A549 (cell line): ENCODE data around the gene ALG2. TPM values are rescaled to one million over a fixed set of nuclear protein-coding genes. Genes with fewer than 3 reads are reported as not detected.

ENCODE experiments used
- ATAC-seq, 2 experiments: fragments of 200-7000 bp in 1 of 2; fragments of >200 bp in 1 of 2; cut with Nextera tagmentation in 1 of 2; cut with Tn5 transposase in 1 of 2; 3 replicates each; pipeline versions ENCODE4 v1.8.0 to v1.9.1; 2018 to 2020; ENCODE audit warnings: mild to moderate bottlenecking in 1 of 2, moderate library complexity in 1 of 2
- CTCF ChIA-PET: fragments of 300-600 bp; sonication (Branson Sonifier 250); formaldehyde crosslinking; extraction: SDS; loops from one replicate; lab custom pipeline; 2021; ENCODE audit warnings: antibody characterized with exemption, inconsistent platforms; lab: Yijun Ruan, JAX
- POLR2A ChIA-PET: fragments of 350-600 bp; formaldehyde crosslinking; extraction: SDS; loops from one replicate; lab custom pipeline; 2021; ENCODE audit warnings: antibody characterized with exemption, inconsistent platforms; lab: Yijun Ruan, JAX
- DNase-seq, 2 experiments: peaks; one replicate each; pipeline versions ENCODE4 v3.0.0 to v3.0.0-alpha.2; 2011 to 2016; ENCODE audit warnings: low read depth in 1 of 2, low spot score in 1 of 2
- FAIRE-seq: peaks from 2 replicates; lab custom pipeline; 2011; peaks lifted over from hg19 to GRCh38; lab: Jason Lieb, UNC
- H3K27ac ChIP-seq, 2 experiments: fragments of >200 bp; sonication (Bioruptor Twin); formaldehyde crosslinking; 3 replicates each; pipeline ENCODE4 v1.5.1; 2016 to 2017
- H3K4me1 ChIP-seq: fragments of >200 bp; sonication (Bioruptor Twin); formaldehyde crosslinking; 3 replicates; pipeline ENCODE4 v1.6.1; 2016
- H3K4me2 ChIP-seq: fragments of >200 bp; sonication (Bioruptor Twin); formaldehyde crosslinking; 3 replicates; pipeline ENCODE4 v1.6.1; 2016
- H3K4me3 ChIP-seq: fragments of >200 bp; sonication (Bioruptor Twin); formaldehyde crosslinking; 3 replicates; pipeline ENCODE4 v1.5.1; 2016
- H3K9me3 ChIP-seq: fragments of >200 bp; sonication (Bioruptor Twin); formaldehyde crosslinking; 3 replicates; pipeline ENCODE4 v1.6.1; 2016
- BHLHE40 ChIP-seq: IDR thresholded peaks from 2 replicates; pipeline ENCODE4 v1.6.1; 2012; ENCODE audit warnings: low read depth, low read length, inconsistent platforms
- CBX2 ChIP-seq: fragments of 200-600 bp; sonication (generic); IDR thresholded peaks from 2 replicates; pipeline ENCODE4 v1.6.1; 2016; ENCODE audit warnings: low read depth, mild to moderate bottlenecking, borderline replicate concordance
- EHF ChIP-seq: fragments of 250-450 bp; sonication (Bioruptor Pico); IDR thresholded peaks from 2 replicates; pipeline ENCODE4 v1.5.0; 2020; ENCODE audit warnings: mild to moderate bottlenecking
- EHMT2 ChIP-seq: fragments of 200-600 bp; sonication (generic); IDR thresholded peaks from 2 replicates; pipeline ENCODE4 v1.6.1; 2016; ENCODE audit warnings: antibody characterized with exemption, low read depth, mild to moderate bottlenecking, moderate library complexity
- ESRRA ChIP-seq: fragments of 150-350 bp; IDR thresholded peaks from 2 replicates; pipeline ENCODE4 v1.6.1; 2014; ENCODE audit warnings: mild to moderate bottlenecking, low read length, borderline replicate concordance
- FOSL2 ChIP-seq, 2 experiments: fragments of 450-650 bp in 1 of 2; fragments of >200 bp in 1 of 2; sonication (Bioruptor Twin) in 1 of 2; formaldehyde crosslinking; IDR thresholded peaks; 2 replicates each; pipeline versions ENCODE4 v1.5.0 to v1.6.1; 2016 to 2020; ENCODE audit warnings: mild to moderate bottlenecking in 1 of 2, moderate library complexity in 1 of 2
- FOXS1 ChIP-seq: fragments of 250-450 bp; sonication (Bioruptor Pico); IDR thresholded peaks from 2 replicates; pipeline ENCODE4 v1.5.0; 2020; ENCODE audit warnings: mild to moderate bottlenecking, moderate library complexity
- HEYL ChIP-seq: fragments of 250-450 bp; sonication (Bioruptor Pico); IDR thresholded peaks from 2 replicates; pipeline ENCODE4 v1.8.0; 2021; ENCODE audit warnings: mild to moderate bottlenecking, moderate library complexity
- KDM1A ChIP-seq: fragments of 200-600 bp; sonication (generic); IDR thresholded peaks from 2 replicates; pipeline ENCODE4 v1.6.1; 2016; ENCODE audit warnings: low read depth, mild to moderate bottlenecking
- MYC ChIP-seq: IDR thresholded peaks from 2 replicates; pipeline ENCODE4 v1.6.1; 2012; ENCODE audit warnings: mild to moderate bottlenecking, inconsistent platforms, low read length, improper control_type of control experiment, borderline replicate concordance
- RAD21 ChIP-seq, 2 experiments: fragments of >200 bp in 1 of 2; sonication (Bioruptor Twin) in 1 of 2; formaldehyde crosslinking in 1 of 2; IDR thresholded peaks in 1 of 2; conservative IDR thresholded peaks in 1 of 2; 2 replicates in 1 of 2; 3 replicates in 1 of 2; pipeline ENCODE4 v1.6.1; 2012 to 2018; ENCODE audit warnings: inconsistent platforms in 1 of 2
- RARB ChIP-seq: fragments of 250-450 bp; sonication (Bioruptor Pico); IDR thresholded peaks from 2 replicates; pipeline ENCODE4 v1.8.0; 2021; ENCODE audit warnings: mild to moderate bottlenecking, moderate library complexity
- RCOR1 ChIP-seq: fragments of 150-350 bp; IDR thresholded peaks from 2 replicates; pipeline ENCODE4 v1.6.1; 2014; ENCODE audit warnings: antibody characterized with exemption, low read length, low read depth
- SMC3 ChIP-seq: fragments of >200 bp; sonication (Bioruptor Twin); formaldehyde crosslinking; IDR thresholded peaks from 3 replicates; pipeline ENCODE4 v1.6.1; 2018; ENCODE audit warnings: inconsistent platforms
- TFCP2L1 ChIP-seq: fragments of 250-450 bp; sonication (Bioruptor Pico); IDR thresholded peaks from 2 replicates; pipeline ENCODE4 v1.5.0; 2021; ENCODE audit warnings: mild to moderate bottlenecking
- ZFP36 ChIP-seq: fragments of 450-650 bp; IDR thresholded peaks from 2 replicates; pipeline ENCODE4 v1.6.1; 2014; ENCODE audit warnings: borderline replicate concordance; ENCODE audit not compliant: partially characterized antibody
- ZNF302 ChIP-seq: fragments of 250-450 bp; sonication (Bioruptor Pico); IDR thresholded peaks from 2 replicates; pipeline ENCODE4 v1.9.0; 2021; ENCODE audit warnings: inconsistent platforms, mild to moderate bottlenecking, moderate library complexity
- WGBS: methylation state at CpG from one replicate; pipeline ENCODE4 v1.1.6; 2017; ENCODE audit errors: missing lambda C conversion rate; 5-methylcytosine and 5-hydroxymethylcytosine counted together
- polyA plus RNA-seq, 4 experiments: library from polyadenylated mRNA; depleted of rRNA in 3 of 4; stranded (reverse); fragments of >200 nt; fragmentation: RNase III in 1 of 4; extraction: RNeasy Plus Mini Kit Qiagen cat#74134 plus additional on column Dnase treatment in 1 of 4; gene quantifications; 2 replicates in 3 of 4; 3 replicates in 1 of 4; pipeline ENCODE4 v1.2.3, GENCODE V29; 2011 to 2017
- TF ChIP-seq, protein P1 (sequence below): IDR thresholded peaks from 2 replicates; pipeline ENCODE4 v1.6.1; 2012
- TF ChIP-seq, protein P2 (sequence below): IDR thresholded peaks from 2 replicates; pipeline ENCODE4 v1.6.1; 2012; ENCODE audit warnings: low read depth, borderline replicate concordance
- TF ChIP-seq, protein P3 (sequence below): fragments of 250-450 bp; sonication (Bioruptor Pico); IDR thresholded peaks from 2 replicates; pipeline ENCODE4 v1.5.0; 2020; ENCODE audit warnings: low read depth, mild to moderate bottlenecking, moderate library complexity
- TF ChIP-seq, protein P4 (sequence below): IDR thresholded peaks from 2 replicates; pipeline ENCODE4 v1.6.1; 2012
- TF ChIP-seq, protein P5 (sequence below): fragments of 200-600 bp; sonication (generic); IDR thresholded peaks from 2 replicates; pipeline ENCODE4 v1.6.1; 2016; ENCODE audit warnings: antibody characterized with exemption, mild to moderate bottlenecking, moderate library complexity
- TF ChIP-seq, protein P6 (sequence below): fragments of 150-350 bp; IDR thresholded peaks from 2 replicates; pipeline ENCODE4 v1.6.1; 2014; ENCODE audit warnings: low read depth, mild to moderate bottlenecking, low read length

ALG2 gene
- polyA plus RNA-seq, 2 of the 4 experiments (the other 2 are of a cell fraction), result 26.6 to 76.3 TPM

DNA sequence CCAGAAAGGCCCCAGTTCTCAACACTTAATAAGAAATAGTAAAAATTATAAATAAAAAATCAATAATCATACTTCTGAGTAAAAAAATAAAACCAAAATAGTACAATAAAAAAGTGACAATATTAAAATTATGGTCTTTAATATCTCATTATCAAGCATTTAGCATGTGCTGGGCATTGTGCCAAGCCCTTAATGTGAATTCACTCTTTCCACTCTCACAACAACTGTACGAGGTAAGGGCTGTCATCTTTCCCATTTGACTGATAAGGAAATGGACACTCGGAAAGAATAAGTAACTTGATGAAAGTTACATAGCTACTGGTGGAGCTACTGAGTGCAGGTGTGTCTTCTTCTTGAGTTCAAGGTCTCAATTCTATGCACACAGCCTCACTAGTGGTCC lies 43.9 kb upstream of the ALG2 start:
- H3K4me2 ChIP-seq, result no peak overlapping the region
- H3K27ac ChIP-seq, result no peak overlapping the region
- POLR2A ChIA-PET, result no interaction called here
- TF ChIP-seq SMC3, result no peak
- TF ChIP-seq, protein P1, sequence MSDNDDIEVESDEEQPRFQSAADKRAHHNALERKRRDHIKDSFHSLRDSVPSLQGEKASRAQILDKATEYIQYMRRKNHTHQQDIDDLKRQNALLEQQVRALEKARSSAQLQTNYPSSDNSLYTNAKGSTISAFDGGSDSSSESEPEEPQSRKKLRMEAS, result no peak
- TF ChIP-seq FOSL2 (IDR thresholded peaks at IDR 0.05), result no peak
- no peak for TF ChIP-seq FOSL2 (CRISPR knock-in tag; IDR thresholded peaks at IDR 0.05)
- TF ChIP-seq CBX2, result no peak
- TF ChIP-seq RARB (CRISPR knock-in tag), result no peak
- TF ChIP-seq, protein P2, sequence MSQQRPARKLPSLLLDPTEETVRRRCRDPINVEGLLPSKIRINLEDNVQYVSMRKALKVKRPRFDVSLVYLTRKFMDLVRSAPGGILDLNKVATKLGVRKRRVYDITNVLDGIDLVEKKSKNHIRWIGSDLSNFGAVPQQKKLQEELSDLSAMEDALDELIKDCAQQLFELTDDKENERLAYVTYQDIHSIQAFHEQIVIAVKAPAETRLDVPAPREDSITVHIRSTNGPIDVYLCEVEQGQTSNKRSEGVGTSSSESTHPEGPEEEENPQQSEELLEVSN, result no peak
- no peak for TF ChIP-seq ZNF302 (CRISPR knock-in tag)
- TF ChIP-seq BHLHE40, result no peak
- no peak for TF ChIP-seq FOXS1 (CRISPR knock-in tag)
- TF ChIP-seq HEYL (CRISPR knock-in tag), result no peak
- TF ChIP-seq ZFP36, result no peak
- TF ChIP-seq MYC, result no peak
- TF ChIP-seq EHMT2, result no peak
- TF ChIP-seq KDM1A, result no peak
- no peak for TF ChIP-seq RCOR1
- TF ChIP-seq, all 56 proteins: peak for 0
- Histone ChIP-seq H3K4me1 (no peaks in the 10 kb centered on the region), H3K4me3 (no peak overlapping the region), H3K9me3 (no peaks in the 10 kb centered on the region)
- CTCF ChIA-PET, result interaction anchor here (0.9 to 1.9 kb wide), 6 partner anchors 8 to 269 kb away, joined by 3 to 4 read pairs (median 4); no protein-coding TSS in a partner anchor
- 69% methylated on average over 2 of the region's 2 CpGs for WGBS
- FAIRE-seq, result no peak
- DNase-seq, result no peak
- ATAC-seq, result no peak

DNA sequence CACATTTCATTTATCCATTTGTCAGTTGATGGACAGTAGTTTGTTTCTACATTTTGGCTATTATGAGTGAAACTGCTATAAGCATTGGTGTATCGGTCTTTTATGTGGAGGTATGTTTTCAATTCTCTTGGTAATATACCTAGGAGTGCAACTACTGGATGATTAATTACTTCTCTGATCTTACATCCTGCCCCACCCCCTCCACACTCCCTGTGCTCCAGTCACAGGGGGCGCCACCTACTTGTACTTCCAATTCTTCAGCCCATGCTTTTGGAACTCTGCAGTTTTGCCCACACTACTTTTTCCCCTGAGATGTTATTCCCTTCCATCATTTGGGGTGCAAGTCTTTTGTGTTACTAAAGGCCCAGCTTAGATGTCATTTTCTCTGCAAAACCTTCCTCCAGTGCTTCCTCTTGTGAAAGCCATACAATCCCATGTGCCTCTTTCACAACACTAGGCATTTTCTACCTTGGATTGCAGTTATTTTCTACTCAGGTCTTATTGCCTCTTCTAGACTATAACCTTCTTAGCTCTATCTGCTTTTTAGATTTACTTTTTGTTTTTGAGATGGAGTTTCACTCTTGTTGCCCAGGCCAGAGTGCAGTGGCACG lies 42.4 kb upstream of the ALG2 start:
- FAIRE-seq (no peak), DNase-seq (peak in 1 of 2 experiments; percentile 23), ATAC-seq (peak in 1 of 2 experiments; percentile 39; a peak in 1 of 6 replicates)
- H3K4me1 ChIP-seq, result no peaks in the 10 kb centered on the region
- ChIA-PET CTCF (interaction anchor here (1.4 to 1.9 kb wide), 2 partner anchors 8 to 81 kb away, joined by 3 to 4 read pairs; no protein-coding TSS in a partner anchor), POLR2A (no interaction called here)
- 76% methylated on average over 3 of the region's 3 CpGs for WGBS
- no peak overlapping the region for H3K4me3 ChIP-seq
- no peak overlapping the region for H3K27ac ChIP-seq
- TF ChIP-seq EHF (CRISPR knock-in tag), result no peak
- no peak for TF ChIP-seq ZNF302 (CRISPR knock-in tag)
- no peak for TF ChIP-seq HEYL (CRISPR knock-in tag)
- TF ChIP-seq, protein P3, sequence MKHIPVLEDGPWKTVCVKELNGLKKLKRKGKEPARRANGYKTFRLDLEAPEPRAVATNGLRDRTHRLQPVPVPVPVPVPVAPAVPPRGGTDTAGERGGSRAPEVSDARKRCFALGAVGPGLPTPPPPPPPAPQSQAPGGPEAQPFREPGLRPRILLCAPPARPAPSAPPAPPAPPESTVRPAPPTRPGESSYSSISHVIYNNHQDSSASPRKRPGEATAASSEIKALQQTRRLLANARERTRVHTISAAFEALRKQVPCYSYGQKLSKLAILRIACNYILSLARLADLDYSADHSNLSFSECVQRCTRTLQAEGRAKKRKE, result no peak
- TF ChIP-seq RCOR1, result no peak
- no peak for TF ChIP-seq ESRRA
- no peak for TF ChIP-seq TFCP2L1 (CRISPR knock-in tag)
- no peak for TF ChIP-seq CBX2
- TF ChIP-seq, protein P4, sequence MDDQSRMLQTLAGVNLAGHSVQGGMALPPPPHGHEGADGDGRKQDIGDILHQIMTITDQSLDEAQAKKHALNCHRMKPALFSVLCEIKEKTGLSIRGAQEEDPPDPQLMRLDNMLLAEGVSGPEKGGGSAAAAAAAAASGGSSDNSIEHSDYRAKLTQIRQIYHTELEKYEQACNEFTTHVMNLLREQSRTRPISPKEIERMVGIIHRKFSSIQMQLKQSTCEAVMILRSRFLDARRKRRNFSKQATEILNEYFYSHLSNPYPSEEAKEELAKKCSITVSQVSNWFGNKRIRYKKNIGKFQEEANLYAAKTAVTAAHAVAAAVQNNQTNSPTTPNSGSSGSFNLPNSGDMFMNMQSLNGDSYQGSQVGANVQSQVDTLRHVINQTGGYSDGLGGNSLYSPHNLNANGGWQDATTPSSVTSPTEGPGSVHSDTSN, result no peak
- no peak overlapping the region for H3K4me2 ChIP-seq
- no peaks in the 10 kb centered on the region for H3K9me3 ChIP-seq

DNA sequence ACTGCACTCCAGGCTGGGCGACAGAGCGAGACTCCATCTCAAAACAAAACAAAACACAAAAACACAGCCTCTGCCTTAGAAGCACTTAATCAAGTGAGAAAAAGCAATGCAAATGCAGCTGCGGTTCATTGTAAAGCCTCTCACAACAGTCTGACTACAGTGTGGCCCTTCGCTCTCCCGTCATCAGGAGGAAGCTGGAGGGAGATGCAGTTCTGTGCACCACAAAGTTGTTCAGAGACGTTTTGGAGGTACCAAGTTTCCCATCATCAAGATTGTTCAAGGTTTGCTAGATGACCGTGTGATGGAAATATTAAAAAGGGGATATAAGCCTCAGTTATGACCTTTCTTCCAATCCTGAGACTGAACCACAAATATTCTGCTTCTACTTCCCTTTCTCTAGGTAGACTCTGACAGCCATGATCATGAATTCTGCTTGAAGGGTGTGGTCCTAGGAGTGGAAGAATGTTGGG lies 41.2 kb upstream of the ALG2 start:
- 70% methylated on average over 7 of the region's 7 CpGs for WGBS
- Histone ChIP-seq H3K9me3 (no peaks in the 10 kb centered on the region), H3K4me3 (no peak overlapping the region), H3K27ac (no peak overlapping the region), H3K4me2 (no peak overlapping the region), H3K4me1 (no peaks in the 10 kb centered on the region)
- ChIA-PET CTCF (interaction anchor here (1.1 kb wide), 1 partner anchor 23 kb away, joined by 3 read pairs; no protein-coding TSS in a partner anchor), POLR2A (no interaction called here)
- FAIRE-seq (no peak), ATAC-seq (no peak), DNase-seq (no peak)
- TF ChIP-seq HEYL (CRISPR knock-in tag) (no peak), MYC (no peak), RAD21 (conservative IDR thresholded peaks at IDR 0.05 in 1 of 2, IDR thresholded peaks at IDR 0.05 in 1 of 2) (no peak)
- TF ChIP-seq, protein P5, sequence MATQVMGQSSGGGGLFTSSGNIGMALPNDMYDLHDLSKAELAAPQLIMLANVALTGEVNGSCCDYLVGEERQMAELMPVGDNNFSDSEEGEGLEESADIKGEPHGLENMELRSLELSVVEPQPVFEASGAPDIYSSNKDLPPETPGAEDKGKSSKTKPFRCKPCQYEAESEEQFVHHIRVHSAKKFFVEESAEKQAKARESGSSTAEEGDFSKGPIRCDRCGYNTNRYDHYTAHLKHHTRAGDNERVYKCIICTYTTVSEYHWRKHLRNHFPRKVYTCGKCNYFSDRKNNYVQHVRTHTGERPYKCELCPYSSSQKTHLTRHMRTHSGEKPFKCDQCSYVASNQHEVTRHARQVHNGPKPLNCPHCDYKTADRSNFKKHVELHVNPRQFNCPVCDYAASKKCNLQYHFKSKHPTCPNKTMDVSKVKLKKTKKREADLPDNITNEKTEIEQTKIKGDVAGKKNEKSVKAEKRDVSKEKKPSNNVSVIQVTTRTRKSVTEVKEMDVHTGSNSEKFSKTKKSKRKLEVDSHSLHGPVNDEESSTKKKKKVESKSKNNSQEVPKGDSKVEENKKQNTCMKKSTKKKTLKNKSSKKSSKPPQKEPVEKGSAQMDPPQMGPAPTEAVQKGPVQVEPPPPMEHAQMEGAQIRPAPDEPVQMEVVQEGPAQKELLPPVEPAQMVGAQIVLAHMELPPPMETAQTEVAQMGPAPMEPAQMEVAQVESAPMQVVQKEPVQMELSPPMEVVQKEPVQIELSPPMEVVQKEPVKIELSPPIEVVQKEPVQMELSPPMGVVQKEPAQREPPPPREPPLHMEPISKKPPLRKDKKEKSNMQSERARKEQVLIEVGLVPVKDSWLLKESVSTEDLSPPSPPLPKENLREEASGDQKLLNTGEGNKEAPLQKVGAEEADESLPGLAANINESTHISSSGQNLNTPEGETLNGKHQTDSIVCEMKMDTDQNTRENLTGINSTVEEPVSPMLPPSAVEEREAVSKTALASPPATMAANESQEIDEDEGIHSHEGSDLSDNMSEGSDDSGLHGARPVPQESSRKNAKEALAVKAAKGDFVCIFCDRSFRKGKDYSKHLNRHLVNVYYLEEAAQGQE, result no peak
- TF ChIP-seq, protein P6, sequence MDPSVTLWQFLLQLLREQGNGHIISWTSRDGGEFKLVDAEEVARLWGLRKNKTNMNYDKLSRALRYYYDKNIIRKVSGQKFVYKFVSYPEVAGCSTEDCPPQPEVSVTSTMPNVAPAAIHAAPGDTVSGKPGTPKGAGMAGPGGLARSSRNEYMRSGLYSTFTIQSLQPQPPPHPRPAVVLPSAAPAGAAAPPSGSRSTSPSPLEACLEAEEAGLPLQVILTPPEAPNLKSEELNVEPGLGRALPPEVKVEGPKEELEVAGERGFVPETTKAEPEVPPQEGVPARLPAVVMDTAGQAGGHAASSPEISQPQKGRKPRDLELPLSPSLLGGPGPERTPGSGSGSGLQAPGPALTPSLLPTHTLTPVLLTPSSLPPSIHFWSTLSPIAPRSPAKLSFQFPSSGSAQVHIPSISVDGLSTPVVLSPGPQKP, result no peak
- TF ChIP-seq, all 56 proteins: peak for 0
